Omental fat pad (tissue), 4 donors: ENCODE results near the gene SLITRK4. TPM values are rescaled to one million over a fixed set of nuclear protein-coding genes. Genes with fewer than 3 reads are reported as not detected.

Experiments used
- ATAC-seq: fragments of 150-250 bp; one replicate; pipeline ENCODE4 v1.9.1; 2016; ENCODE audit warnings: mild to moderate bottlenecking, moderate library complexity; ENCODE audit not compliant: low FRiP score
- DNase-seq: peaks from one replicate; pipeline ENCODE4 v3.0.0-alpha.2; 2019; ENCODE audit warnings: low spot score
- CTCF ChIP-seq, 3 donors: fragments of 450-650 bp; IDR thresholded peaks; one replicate each; pipeline ENCODE4 v1.5.1; 2016 to 2017; ENCODE audit warnings: antibody characterized with exemption in 3 of 3, mild to moderate bottlenecking in 3 of 3, moderate library complexity in 2 of 3
- total RNA-seq, 4 donors: library from RNA; depleted of rRNA; stranded (reverse); fragments of >200 nt; gene quantifications; one replicate each; pipeline ENCODE4 v1.1.0, GENCODE V29; 2016

Gene SLITRK4
- total RNA-seq, 4 donors from 2014 or later, result 2.8 to 6.0 (median 4.3) TPM

- ATAC-seq (no peak), DNase-seq (no peak)
- TF ChIP-seq CTCF (IDR thresholded peaks at IDR 0.05), result no peak
Observed at GRCh38 chrX:143648705-143649104, 12.8 kb upstream of the SLITRK4 start.

- no peak for TF ChIP-seq CTCF (IDR thresholded peaks at IDR 0.05)
- no peak for DNase-seq
- no peak for ATAC-seq
Observed at GRCh38 chrX:143642426-143642825, 6.5 kb upstream of the SLITRK4 start.

GRCh38 chrX:143636831-143637230 is 930 bp upstream of the SLITRK4 start:
- TF ChIP-seq CTCF (IDR thresholded peaks at IDR 0.05), result no peak
- ATAC-seq, result no peak
- DNase-seq, result no peak

GRCh38 chrX:143634663-143635455 is 1.0 kb downstream of the SLITRK4 start:
- ATAC-seq (peak; percentile 27), DNase-seq (no peak)
- no peak for TF ChIP-seq CTCF (IDR thresholded peaks at IDR 0.05)

GRCh38 chrX:143634309-143634662 is 1.6 kb downstream of the SLITRK4 start:
- DNase-seq (no peak), ATAC-seq (peak; percentile 30)
- no peak for TF ChIP-seq CTCF (IDR thresholded peaks at IDR 0.05)

GRCh38 chrX:143633461-143634308 is 2.2 kb downstream of the SLITRK4 start:
- ATAC-seq, result peak; percentile 34
- TF ChIP-seq CTCF (IDR thresholded peaks at IDR 0.05), result no peak
- no peak for DNase-seq
